HCT116 (cell line): ENCODE measurements around the gene DMRT2. TPM values are rescaled to one million over a fixed set of nuclear protein-coding genes. Genes with fewer than 3 reads are reported as not detected.

Experiments
- ATAC-seq: fragments of 200-7000 bp; cut with Tn5 transposase; 2 replicates; pipeline ENCODE4 v1.9.1; 2020; ENCODE audit warnings: mild to moderate bottlenecking, moderate library complexity
- BruUV-seq: library from RNA; stranded (reverse); fragments of 400-500 nt; replicated peaks from 2 replicates; lab custom pipeline; 2021; lab: Mats Ljungman, UMichigan
- CTCF ChIA-PET: fragments of 300-600 bp; sonication (Branson Sonifier 250); formaldehyde crosslinking; loops from one replicate; lab custom pipeline; 2021; ENCODE audit warnings: antibody characterized with exemption; lab: Charles Lee
- POLR2A ChIA-PET: fragments of 300-600, 350-600 bp; sonication (Branson Sonifier 250); formaldehyde crosslinking; loops from one replicate; lab custom pipeline; 2021; ENCODE audit warnings: antibody characterized with exemption; lab: Charles Lee
- RAD21 ChIA-PET, 2 experiments: fragments of 300-600 bp; sonication (Branson Sonifier 250); formaldehyde crosslinking; loops; one replicate each; lab custom pipeline; 2023; ENCODE audit warnings: low total read pairs in 2 of 2; ENCODE audit not compliant: uncharacterized antibody in 2 of 2, unreplicated experiment in 2 of 2, low non-redundant PET in 1 of 2; lab: Charles Lee
- DNase-seq: peaks from one replicate; pipeline ENCODE4 v3.0.0-alpha.2; 2010; ENCODE audit warnings: low read depth, low spot score
- H2AFZ ChIP-seq: fragments of 200-600 bp; shearing (Covaris generic), sonication (generic); 2 replicates; pipeline ENCODE4 v1.6.1; 2017; ENCODE audit warnings: low read depth, mixed run types, mixed read lengths, antibody characterized with exemption, low read length; ENCODE audit not compliant: poor library complexity, severe bottlenecking
- H3K27ac ChIP-seq: 2 replicates; pipeline ENCODE4 v1.5.1; 2012; ENCODE audit warnings: low read depth, low read length
- H3K27me3 ChIP-seq: fragments of 200-600 bp; sonication (generic); 2 replicates; pipeline ENCODE4 v1.6.1; 2016; ENCODE audit warnings: mixed run types, low read length, mixed read lengths; ENCODE audit not compliant: insufficient read depth
- H3K36me3 ChIP-seq, 2 experiments: fragments of 200-500 bp in 1 of 2; fragments of 200-600 bp in 1 of 2; sonication (Bioruptor generic) in 1 of 2; sonication (generic) in 1 of 2; 2 replicates each; pipeline versions ENCODE4 v1.5.1 to v1.6.1; 2014 to 2016; ENCODE audit warnings: low read length in 2 of 2, inconsistent platforms in 1 of 2, mixed read lengths in 1 of 2, mixed run types in 1 of 2; ENCODE audit not compliant: insufficient read depth in 2 of 2, control insufficient read depth in 1 of 2
- H3K4me1 ChIP-seq, 2 experiments: fragments of 200-600 bp in 1 of 2; sonication (generic) in 1 of 2; 2 replicates each; pipeline versions ENCODE4 v1.5.1 to v1.6.1; 2012 to 2017; ENCODE audit warnings: low read length in 2 of 2, inconsistent platforms in 1 of 2, mild to moderate bottlenecking in 1 of 2, mixed read lengths in 1 of 2, mixed run types in 1 of 2, moderate library complexity in 1 of 2; ENCODE audit not compliant: insufficient read depth in 2 of 2, control insufficient read depth in 1 of 2
- H3K4me2 ChIP-seq: fragments of 200-600 bp; sonication (generic); 2 replicates; pipeline ENCODE4 v1.6.1; 2017; ENCODE audit warnings: mixed run types, low read length, mixed read lengths
- H3K4me3 ChIP-seq, 2 experiments: fragments of 200-600 bp in 1 of 2; sonication (generic) in 1 of 2; replicated peaks in 1 of 2; 2 replicates each; pipeline ENCODE4 v1.5.1; 2011 to 2016; ENCODE audit warnings: low read length in 2 of 2, control low read depth in 1 of 2, low read depth in 1 of 2, mild to moderate bottlenecking in 1 of 2, mixed read lengths in 1 of 2, mixed run types in 1 of 2
- H3K79me2 ChIP-seq: fragments of 200-600 bp; sonication (generic); 2 replicates; pipeline ENCODE4 v1.6.1; 2017; ENCODE audit warnings: mild to moderate bottlenecking, mixed run types, low read length, moderate library complexity, mixed read lengths; ENCODE audit not compliant: insufficient read depth
- H3K9ac ChIP-seq: fragments of 200-600 bp; sonication (generic); 2 replicates; pipeline ENCODE4 v1.6.1; 2016; ENCODE audit warnings: low read length, mixed read lengths
- H3K9me2 ChIP-seq: fragments of 200-600 bp; sonication (generic), shearing (Covaris generic); 2 replicates; pipeline ENCODE4 v1.6.1; 2017; ENCODE audit warnings: mixed run types, mild to moderate bottlenecking, moderate library complexity; ENCODE audit not compliant: insufficient read depth
- H3K9me3 ChIP-seq, 2 experiments: fragments of 200-500 bp in 1 of 2; fragments of 200-600 bp in 1 of 2; sonication (Bioruptor generic) in 1 of 2; sonication (generic) in 1 of 2; 2 replicates each; pipeline ENCODE4 v1.6.1; 2014 to 2017; ENCODE audit warnings: low read length in 2 of 2, mixed read lengths in 2 of 2, inconsistent platforms in 1 of 2, low read depth in 1 of 2, mild to moderate bottlenecking in 1 of 2, mixed run types in 1 of 2, moderate library complexity in 1 of 2; ENCODE audit not compliant: control insufficient read depth in 1 of 2, insufficient read depth in 1 of 2
- H4K20me1 ChIP-seq: fragments of 200-600 bp; sonication (generic), shearing (Covaris generic); 2 replicates; pipeline ENCODE4 v1.6.1; 2017; ENCODE audit warnings: mixed run types, mild to moderate bottlenecking, moderate library complexity; ENCODE audit not compliant: insufficient read depth
- CTCF ChIP-seq, 3 experiments: fragments of 200-600 bp in 1 of 3; sonication (generic) in 1 of 3; IDR thresholded peaks in 2 of 3; conservative IDR thresholded peaks in 1 of 3; 2 replicates each; pipeline ENCODE4 v1.5.1; 2012 to 2017; ENCODE audit warnings: low read depth in 2 of 3, low read length in 2 of 3, antibody characterized with exemption in 1 of 3, borderline replicate concordance in 1 of 3, control low read depth in 1 of 3, mild to moderate bottlenecking in 1 of 3, mixed read lengths in 1 of 3, mixed run types in 1 of 3, moderate library complexity in 1 of 3; ENCODE audit not compliant: insufficient read depth in 1 of 3
- EZH2 ChIP-seq: fragments of 200-600 bp; sonication (generic); IDR thresholded peaks from 2 replicates; pipeline ENCODE4 v1.6.1; 2017; ENCODE audit warnings: antibody characterized with exemption, mixed run types
- JUND ChIP-seq: IDR thresholded peaks from 2 replicates; pipeline ENCODE4 v1.6.1; 2012
- SRF ChIP-seq: IDR thresholded peaks from 2 replicates; pipeline ENCODE4 v1.6.1; 2012; ENCODE audit warnings: low read depth
- ZBTB33 ChIP-seq: IDR thresholded peaks from 2 replicates; pipeline ENCODE4 v1.6.1; 2011; ENCODE audit warnings: mild to moderate bottlenecking, low read length, moderate library complexity; ENCODE audit not compliant: insufficient replicate concordance; ENCODE audit errors: extremely low read depth
- intact Hi-C: fragments of 100-400 bp; cut with micrococcal nuclease; formaldehyde crosslinking; loops from 2 replicates; pipeline ENCODE4 v1.10.0; 2022
- total RNA-seq: library from RNA; stranded (reverse); gene quantifications from one replicate; pipeline ENCODE4 v1.2.1, GENCODE V29; 2021; ENCODE audit not compliant: unreplicated experiment

DMRT2 gene
- total RNA-seq, 1 experiment from 2014 or later = 0.17 TPM

- no peak for TF ChIP-seq CTCF (IDR thresholded peaks at IDR 0.05 in 2 of 3, conservative IDR thresholded peaks at IDR 0.05 in 1 of 3; ENCODE audit: borderline replicate concordance in 1 of 3, insufficient read depth in 1 of 3, low read depth in 2 of 3, low read length in 2 of 3)
- TF ChIP-seq, all 23 proteins: peak for 0
These were observed 27.5 kb downstream of the DMRT2 start (continued) for GRCh38 chr9:1077616-1078015.

- H3K27ac ChIP-seq = no peak overlapping the region
- no peak overlapping the region for H2AFZ ChIP-seq
- H4K20me1 ChIP-seq = no peaks in the 10 kb centered on the region
- no peaks in the 10 kb centered on the region for H3K9me2 ChIP-seq
- H3K9ac ChIP-seq = no peak overlapping the region
- POLR2A ChIA-PET = no interaction called here
- RAD21 ChIA-PET = no interaction called here
- CTCF ChIA-PET = no interaction called here
- ATAC-seq (no peak), DNase-seq (no peak)
- H3K4me2 ChIP-seq = no peak overlapping the region
- no peaks in the 10 kb centered on the region for H3K27me3 ChIP-seq
- no peaks in the 10 kb centered on the region for H3K79me2 ChIP-seq
- no peak overlapping the region for H3K4me3 ChIP-seq
- intact Hi-C loops = no loop called here
- no TSS peak for BruUV-seq
- H3K4me1 ChIP-seq = no peaks in the 10 kb centered on the region
- no peaks in the 10 kb centered on the region for H3K9me3 ChIP-seq
- no peaks in the 10 kb centered on the region for H3K36me3 ChIP-seq
- TF ChIP-seq JUND = no peak
- TF ChIP-seq SRF = no peak
- no peak for TF ChIP-seq EZH2
These were observed 33.3 kb downstream of the DMRT2 start for GRCh38 chr9:1083325-1083913.

- Histone ChIP-seq H3K4me3 (no peak overlapping the region), H3K27me3 (no peaks in the 10 kb centered on the region), H3K27ac (no peak overlapping the region), H3K9me2 (no peaks in the 10 kb centered on the region), H2AFZ (no peak overlapping the region), H3K36me3 (no peaks in the 10 kb centered on the region), H3K4me1 (no peaks in the 10 kb centered on the region), H3K9me3 (no peaks in the 10 kb centered on the region), H3K79me2 (no peaks in the 10 kb centered on the region), H4K20me1 (no peaks in the 10 kb centered on the region), H3K4me2 (no peak overlapping the region), H3K9ac (no peak overlapping the region)
- no peak for TF ChIP-seq ZBTB33
- ChIA-PET CTCF (no interaction called here), POLR2A (no interaction called here), RAD21 (no interaction called here)
- no TSS peak for BruUV-seq
- ATAC-seq = no peak
- no peak for DNase-seq
- intact Hi-C loops = no loop called here
These were observed 34.9 kb downstream of the DMRT2 start for GRCh38 chr9:1085086-1085485.
